ENCODE measurements around the gene SLC22A15.

Gene SLC22A15

GRCh38 chr1:116110567-116111523 lies 134.5 kb downstream of the SLC22A15 start, which contains the start of gene MAB21L3:
Gene MAB21L3, plus strand, starts transcription at chr1:116111399. Its CDS starts 1,217 bp downstream, at chr1:116112616.
- no peak for DNase-seq

- DNase-seq: no peak
Observed at GRCh38 chr1:116111524-116112021, 135.3 kb downstream of the SLC22A15 start.

GRCh38 chr1:116112388-116113140 lies 136.3 kb downstream of the SLC22A15 start:
- no peak for DNase-seq

GRCh38 chr1:116113615-116114014 lies 137.3 kb downstream of the SLC22A15 start:
- DNase-seq: no peak

- no peak for DNase-seq
Observed at GRCh38 chr1:116115476-116116439, 139.4 kb downstream of the SLC22A15 start.

GRCh38 chr1:116118471-116118870 lies 142.2 kb downstream of the SLC22A15 start:
- DNase-seq: no peak

Data from stimulated activated CD4-positive, alpha-beta T cell treated with anti-CD3 and anti-CD28 coated beads, Interleukin-4, amount 100 ng/mL, for 1 hour (primary cell).